OCI-LY7 (cell line): ENCODE data around the gene DYRK4. TPM values are rescaled to one million over a fixed set of nuclear protein-coding genes. Genes with fewer than 3 reads are reported as not detected.

ENCODE experiments used
- BruUV-seq: library from RNA; stranded (reverse); fragments of 400-500 nt; replicated peaks from 2 replicates; lab custom pipeline; 2021; lab: Mats Ljungman, UMichigan
- CTCF ChIA-PET: fragments of 300-600 bp; sonication (Branson Sonifier 250); formaldehyde crosslinking; loops from one replicate; lab custom pipeline; 2022; ENCODE audit warnings: antibody characterized with exemption; ENCODE audit not compliant: unreplicated experiment; lab: Charles Lee
- POLR2A ChIA-PET: fragments of 300-600 bp; sonication (Branson Sonifier 250); formaldehyde crosslinking; loops from one replicate; lab custom pipeline; 2022; ENCODE audit warnings: antibody characterized with exemption; lab: Charles Lee
- DNase-seq: peaks from one replicate; pipeline ENCODE4 v3.0.0-alpha.2; 2015; ENCODE audit warnings: low spot score
- H2AFZ ChIP-seq: fragments of 200-600 bp; sonication (generic), shearing (Covaris generic); 2 replicates; pipeline ENCODE4 v1.6.1; 2014; ENCODE audit warnings: mild to moderate bottlenecking, antibody characterized with exemption, low read length, moderate library complexity
- H3K27ac ChIP-seq: fragments of 200-600 bp; sonication (generic); 2 replicates; pipeline ENCODE4 v1.5.1; 2014; ENCODE audit warnings: mixed run types, low read depth, mild to moderate bottlenecking, moderate library complexity, low read length, inconsistent platforms; ENCODE audit not compliant: poor library complexity, severe bottlenecking
- H3K36me3 ChIP-seq: fragments of 200-600 bp; sonication (generic); 2 replicates; pipeline ENCODE4 v1.6.1; 2014; ENCODE audit warnings: mild to moderate bottlenecking, antibody characterized with exemption, low read length, moderate library complexity, mixed read lengths; ENCODE audit not compliant: insufficient read depth
- H3K4me1 ChIP-seq: fragments of 200-600 bp; sonication (generic); 2 replicates; pipeline ENCODE4 v1.5.1; 2014; ENCODE audit warnings: mild to moderate bottlenecking, low read length; ENCODE audit not compliant: insufficient read depth, poor library complexity, severe bottlenecking
- H3K4me2 ChIP-seq: fragments of 200-600 bp; sonication (generic); 2 replicates; pipeline ENCODE4 v1.6.1; 2014; ENCODE audit warnings: mild to moderate bottlenecking, low read length
- H3K4me3 ChIP-seq: fragments of 200-600 bp; sonication (generic); 2 replicates; pipeline ENCODE4 v1.5.1; 2014; ENCODE audit warnings: mild to moderate bottlenecking, low read depth, low read length; ENCODE audit not compliant: poor library complexity, severe bottlenecking
- H3K79me2 ChIP-seq: fragments of 200-600 bp; sonication (generic); 2 replicates; pipeline ENCODE4 v1.6.1; 2016; ENCODE audit warnings: low read depth, mild to moderate bottlenecking, low read length, moderate library complexity, mixed read lengths; ENCODE audit not compliant: insufficient read depth
- H3K9me2 ChIP-seq: fragments of 200-600 bp; sonication (generic); 2 replicates; pipeline ENCODE4 v1.6.1; 2016; ENCODE audit warnings: mild to moderate bottlenecking, low read length, mixed read lengths; ENCODE audit not compliant: insufficient read depth
- H3K9me3 ChIP-seq: fragments of 200-600 bp; sonication (generic); 2 replicates; pipeline ENCODE4 v1.6.1; 2014; ENCODE audit warnings: mild to moderate bottlenecking, mixed run types, low read length, mixed read lengths
- H4K20me1 ChIP-seq: fragments of 200-600 bp; sonication (generic); 2 replicates; pipeline ENCODE4 v1.6.1; 2014; ENCODE audit warnings: mild to moderate bottlenecking, antibody characterized with exemption, low read length, moderate library complexity, mixed read lengths; ENCODE audit not compliant: insufficient read depth
- EZH2phosphoT487 ChIP-seq: fragments of 200-600 bp; sonication (generic); IDR thresholded peaks from 2 replicates; pipeline ENCODE4 v1.6.1; 2018; ENCODE audit warnings: low read depth, borderline replicate concordance, mild to moderate bottlenecking, mixed run types, antibody characterized with exemption, low read length, moderate library complexity, mixed read lengths
- intact Hi-C: fragments of 100-400 bp; cut with micrococcal nuclease; formaldehyde crosslinking; loops from one replicate; pipeline ENCODE4 v1.10.0; 2022; ENCODE audit not compliant: unreplicated experiment
- total RNA-seq, 2 experiments: library from RNA; depleted of rRNA in 1 of 2; stranded (reverse); fragments of >200 nt in 1 of 2; shearing (Covaris generic) in 1 of 2; gene quantifications; 2 replicates each; pipeline ENCODE4 v1.2.3, GENCODE V29; 2014 to 2022
- TF ChIP-seq, protein P1 (sequence below): fragments of 200-600 bp; sonication (generic); conservative IDR thresholded peaks from 2 replicates; pipeline ENCODE4 v1.5.1; 2014; ENCODE audit warnings: mild to moderate bottlenecking, antibody characterized with exemption, low read length, moderate library complexity, mixed read lengths

Gene DYRK4
- total RNA-seq, 2 experiments from 2014 or later: 23.1 to 33.9 TPM

- H3K36me3 ChIP-seq: peaks cover 42% of the 10 kb centered on the region
- CTCF ChIA-PET: no interaction called here
- peak overlapping the region; percentile 81 for H3K4me2 ChIP-seq
- peak; percentile 17 for DNase-seq
- peaks cover 56% of the 10 kb centered on the region for H3K4me1 ChIP-seq
- peaks cover 72% of the 10 kb centered on the region for H3K79me2 ChIP-seq
- TF ChIP-seq EZH2phosphoT487: no peak
- TF ChIP-seq, protein P1, sequence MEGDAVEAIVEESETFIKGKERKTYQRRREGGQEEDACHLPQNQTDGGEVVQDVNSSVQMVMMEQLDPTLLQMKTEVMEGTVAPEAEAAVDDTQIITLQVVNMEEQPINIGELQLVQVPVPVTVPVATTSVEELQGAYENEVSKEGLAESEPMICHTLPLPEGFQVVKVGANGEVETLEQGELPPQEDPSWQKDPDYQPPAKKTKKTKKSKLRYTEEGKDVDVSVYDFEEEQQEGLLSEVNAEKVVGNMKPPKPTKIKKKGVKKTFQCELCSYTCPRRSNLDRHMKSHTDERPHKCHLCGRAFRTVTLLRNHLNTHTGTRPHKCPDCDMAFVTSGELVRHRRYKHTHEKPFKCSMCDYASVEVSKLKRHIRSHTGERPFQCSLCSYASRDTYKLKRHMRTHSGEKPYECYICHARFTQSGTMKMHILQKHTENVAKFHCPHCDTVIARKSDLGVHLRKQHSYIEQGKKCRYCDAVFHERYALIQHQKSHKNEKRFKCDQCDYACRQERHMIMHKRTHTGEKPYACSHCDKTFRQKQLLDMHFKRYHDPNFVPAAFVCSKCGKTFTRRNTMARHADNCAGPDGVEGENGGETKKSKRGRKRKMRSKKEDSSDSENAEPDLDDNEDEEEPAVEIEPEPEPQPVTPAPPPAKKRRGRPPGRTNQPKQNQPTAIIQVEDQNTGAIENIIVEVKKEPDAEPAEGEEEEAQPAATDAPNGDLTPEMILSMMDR: no peak
- BruUV-seq: no TSS peak
- peak overlapping the region; percentile 82 for H3K27ac ChIP-seq
- no peaks in the 10 kb centered on the region for H3K9me2 ChIP-seq
- H3K4me3 ChIP-seq: peak overlapping the region; percentile 93
- POLR2A ChIA-PET: interaction anchor here (0.7 to 0.8 kb wide), 3 partner anchors 24 to 1258 kb away, joined by 3 to 4 read pairs (median 3); no protein-coding TSS in a partner anchor
- intact Hi-C loops: no loop called here
- H4K20me1 ChIP-seq: peaks cover 12% of the 10 kb centered on the region; the same call in 1 of the 2 replicates
- no peaks in the 10 kb centered on the region for H3K9me3 ChIP-seq
- no peak overlapping the region for H2AFZ ChIP-seq
Measured at GRCh38 chr12:4540170-4540569, 21.8 kb upstream of the DYRK4 start.

DNA sequence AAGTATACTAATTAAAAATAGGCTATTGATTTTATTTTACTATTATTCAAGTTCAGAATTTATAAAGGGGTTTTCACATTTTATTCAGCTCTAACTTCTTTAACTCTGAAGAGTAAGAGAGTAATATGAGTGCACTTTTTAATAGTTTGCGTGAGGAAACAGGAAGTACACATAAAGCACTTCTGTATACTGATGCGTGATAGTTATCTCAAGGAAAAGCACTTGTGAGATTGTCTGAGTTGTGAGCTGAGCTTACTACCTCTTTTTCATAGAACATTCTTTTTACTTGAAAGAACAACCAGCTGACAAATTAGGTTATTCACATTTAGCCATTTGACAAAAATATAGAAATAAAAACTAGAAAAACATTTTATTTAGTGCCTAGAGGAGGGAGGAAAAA lies 21.4 kb upstream of the DYRK4 start:
- H3K4me2 ChIP-seq: peak overlapping the region; percentile 81
- H4K20me1 ChIP-seq: peaks cover 12% of the 10 kb centered on the region; the same call in 1 of the 2 replicates
- H3K4me1 ChIP-seq: peaks cover 56% of the 10 kb centered on the region
- DNase-seq: peak; percentile 32
- TF ChIP-seq, protein P1: no peak
- TF ChIP-seq EZH2phosphoT487: no peak
- H3K9me2 ChIP-seq: no peaks in the 10 kb centered on the region
- H3K27ac ChIP-seq: peak overlapping the region; percentile 82
- intact Hi-C loops: no loop called here
- POLR2A ChIA-PET: interaction anchor here (0.7 to 0.8 kb wide), 3 partner anchors 24 to 716 kb away, joined by 3 to 4 read pairs (median 3); partner anchors contain the start of genes AKAP3 and NDUFA9
- no peak overlapping the region for H2AFZ ChIP-seq
- peaks cover 72% of the 10 kb centered on the region for H3K79me2 ChIP-seq
- BruUV-seq: no TSS peak
- H3K4me3 ChIP-seq: peak overlapping the region; percentile 93
- no peaks in the 10 kb centered on the region for H3K9me3 ChIP-seq
- H3K36me3 ChIP-seq: peaks cover 47% of the 10 kb centered on the region
- CTCF ChIA-PET: no interaction called here

DNA sequence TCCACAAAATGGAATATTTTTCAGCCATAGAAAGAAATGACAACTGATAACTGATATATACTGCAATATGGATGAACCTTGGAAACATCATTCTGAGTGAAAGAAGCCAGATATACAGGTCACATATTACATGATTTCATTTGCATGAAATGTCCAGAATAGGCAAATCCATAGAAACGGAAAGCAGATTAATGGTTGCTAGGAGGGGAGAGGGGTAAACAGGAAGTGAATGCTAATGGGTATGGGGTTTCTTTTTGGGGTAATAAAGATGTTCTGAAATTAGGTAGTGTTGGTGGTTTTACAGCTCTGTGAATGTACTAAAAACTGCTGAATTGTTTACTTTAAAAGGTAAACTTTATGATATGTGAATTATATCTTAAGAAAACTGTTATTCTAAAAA lies 16.8 kb upstream of the DYRK4 start:
- Histone ChIP-seq H4K20me1 (peaks cover 12% of the 10 kb centered on the region; the same call in 1 of the 2 replicates), H3K4me2 (no peak overlapping the region), H3K27ac (no peak overlapping the region), H3K9me3 (no peaks in the 10 kb centered on the region), H2AFZ (no peak overlapping the region), H3K4me1 (peaks cover 31% of the 10 kb centered on the region), H3K4me3 (no peak overlapping the region), H3K36me3 (peaks cover 91% of the 10 kb centered on the region), H3K9me2 (no peaks in the 10 kb centered on the region), H3K79me2 (peaks cover 34% of the 10 kb centered on the region)
- DNase-seq: no peak
- CTCF ChIA-PET: no interaction called here
- POLR2A ChIA-PET: interaction anchor here (0.6 to 1.1 kb wide), 2 partner anchors 14 to 36 kb away, joined by 3 read pairs; no protein-coding TSS in a partner anchor
- TF ChIP-seq, protein P1: no peak
- no peak for TF ChIP-seq EZH2phosphoT487
- no TSS peak for BruUV-seq
- intact Hi-C loops: no loop called here
